Tibial artery (tissue), 4 donors: Measurements from ENCODE around the gene CACNG4.

Source experiments
- DNase-seq, 2 donors: peaks; one replicate each; pipeline ENCODE4 v3.0.0-alpha.2; 2019
- H3K27ac ChIP-seq, 2 donors: fragments of 200-600 bp; sonication (generic) in 1 of 2; 1 replicate in 1 of 2; 2 replicates in 1 of 2; pipeline ENCODE4 v1.5.1; 2018 to 2019; ENCODE audit warnings: mild to moderate bottlenecking in 1 of 2
- H3K27me3 ChIP-seq, 2 donors: fragments of 200-600 bp; sonication (generic) in 1 of 2; one replicate each; pipeline versions ENCODE4 v1.5.1 to v1.6.0; 2016 to 2019
- H3K36me3 ChIP-seq, 3 donors: fragments of 200-600 bp; sonication (generic) in 2 of 3; one replicate each; pipeline ENCODE4 v1.5.1; 2016 to 2019; ENCODE audit warnings: mild to moderate bottlenecking in 2 of 3
- H3K4me1 ChIP-seq, 4 donors: fragments of 200-600 bp; sonication (generic) in 2 of 4; 1 replicate in 3 of 4; 2 replicates in 1 of 4; pipeline ENCODE4 v1.5.1; 2016 to 2019
- H3K4me3 ChIP-seq, 2 donors: fragments of 200-600 bp; sonication (generic) in 1 of 2; 1 replicate in 1 of 2; 2 replicates in 1 of 2; pipeline ENCODE4 v1.5.1; 2018 to 2019; ENCODE audit warnings: mild to moderate bottlenecking in 2 of 2
- H3K9me3 ChIP-seq, 3 donors: fragments of 200-600 bp; sonication (generic) in 1 of 3; one replicate each; pipeline ENCODE4 v1.5.1; 2016 to 2019
- CTCF ChIP-seq, 2 experiments: fragments of 200-600 bp in 1 of 2; fragments of 450-650 bp in 1 of 2; IDR thresholded peaks; one replicate each; pipeline ENCODE4 v1.5.1; 2017 to 2019; ENCODE audit warnings: antibody characterized with exemption in 2 of 2, mild to moderate bottlenecking in 1 of 2, moderate library complexity in 1 of 2
- intact Hi-C: fragments of 100-400 bp; cut with DNase I; formaldehyde crosslinking; loops from one replicate; pipeline ENCODE4 v1.15.0; 2023; ENCODE audit warnings: low total_unique reads

The CACNG4 gene

GRCh38 chr17:67050066-67050465 is 85.6 kb downstream of the CACNG4 start:
- intact Hi-C loops, result loop anchor here (10.0 kb wide), 1 partner anchor 55 kb away; no protein-coding TSS in a partner anchor
- Histone ChIP-seq H3K36me3 (no peaks in the 10 kb centered on the region), H3K9me3 (peaks cover 4 to 23% (median 13%) of the 10 kb centered on the region in 3 donors), H3K27me3 (no peaks in the 10 kb centered on the region), H3K27ac (no peak overlapping the region), H3K4me1 (no peaks in the 10 kb centered on the region), H3K4me3 (no peak overlapping the region)
- TF ChIP-seq CTCF (IDR thresholded peaks at IDR 0.05), result no peak
- DNase-seq, result no peak

GRCh38 chr17:67050471-67051154 is 86.1 kb downstream of the CACNG4 start:
- no peak for DNase-seq
- peaks cover 4 to 23% (median 13%) of the 10 kb centered on the region in 3 donors for H3K9me3 ChIP-seq
- H3K36me3 ChIP-seq, result no peaks in the 10 kb centered on the region
- no peak for TF ChIP-seq CTCF (IDR thresholded peaks at IDR 0.05)
- H3K4me1 ChIP-seq, result no peaks in the 10 kb centered on the region
- H3K4me3 ChIP-seq, result no peak overlapping the region
- intact Hi-C loops, result loop anchor here (10.0 kb wide), 1 partner anchor 56 kb away; no protein-coding TSS in a partner anchor
- H3K27ac ChIP-seq, result no peak overlapping the region
- H3K27me3 ChIP-seq, result no peaks in the 10 kb centered on the region

- Histone ChIP-seq H3K9me3 (peaks cover 4 to 23% (median 13%) of the 10 kb centered on the region in 3 donors), H3K4me3 (no peak overlapping the region), H3K4me1 (no peaks in the 10 kb centered on the region), H3K27ac (no peak overlapping the region), H3K27me3 (no peaks in the 10 kb centered on the region), H3K36me3 (no peaks in the 10 kb centered on the region)
- intact Hi-C loops, result loop anchor here (10.0 kb wide), 1 partner anchor 56 kb away; no protein-coding TSS in a partner anchor
- no peak for DNase-seq
- TF ChIP-seq CTCF (IDR thresholded peaks at IDR 0.05), result no peak
Measured at GRCh38 chr17:67051155-67051538, 86.6 kb downstream of the CACNG4 start.

- Histone ChIP-seq H3K27me3 (no peaks in the 10 kb centered on the region), H3K27ac (no peak overlapping the region), H3K4me1 (no peaks in the 10 kb centered on the region), H3K36me3 (no peaks in the 10 kb centered on the region), H3K9me3 (peaks cover 4 to 23% (median 13%) of the 10 kb centered on the region in 3 donors), H3K4me3 (no peak overlapping the region)
- no peak for DNase-seq
- no peak for TF ChIP-seq CTCF (IDR thresholded peaks at IDR 0.05)
- intact Hi-C loops, result loop anchor here (10.0 kb wide), 1 partner anchor 57 kb away; no protein-coding TSS in a partner anchor
Measured at GRCh38 chr17:67051837-67052236, 87.3 kb downstream of the CACNG4 start.

GRCh38 chr17:67052720-67053437 is 88.4 kb downstream of the CACNG4 start:
- intact Hi-C loops, result loop anchor here (10.0 kb wide), 1 partner anchor 58 kb away; no protein-coding TSS in a partner anchor
- no peak for TF ChIP-seq CTCF (IDR thresholded peaks at IDR 0.05)
- H3K27ac ChIP-seq, result no peak overlapping the region
- H3K4me1 ChIP-seq, result no peaks in the 10 kb centered on the region
- H3K36me3 ChIP-seq, result no peaks in the 10 kb centered on the region
- no peak for DNase-seq
- no peaks in the 10 kb centered on the region for H3K27me3 ChIP-seq
- H3K4me3 ChIP-seq, result no peak overlapping the region
- peaks cover 4 to 16% (median 13%) of the 10 kb centered on the region in 3 donors for H3K9me3 ChIP-seq
